H9 (cell line): ENCODE data around the gene PSMD6. TPM values are rescaled to one million over a fixed set of nuclear protein-coding genes. Genes with fewer than 3 reads are reported as not detected.

Experiments used
- DNase-seq: peaks from one replicate; pipeline ENCODE4 v3.0.0-alpha.2; 2017
- H2AFZ ChIP-seq: one replicate; pipeline ENCODE4 v1.6.1; 2013; ENCODE audit warnings: mild to moderate bottlenecking, low read length, control low read depth, moderate library complexity
- H2AK5ac ChIP-seq: 2 replicates; pipeline ENCODE4 v1.6.1; 2013; ENCODE audit warnings: low read length, control low read depth, mixed read lengths; ENCODE audit not compliant: insufficient read length
- H2BK120ac ChIP-seq: one replicate; pipeline ENCODE4 v1.6.1; 2013; ENCODE audit warnings: low read depth, mild to moderate bottlenecking, low read length, control low read depth, inconsistent platforms; ENCODE audit not compliant: poor library complexity, severe bottlenecking
- H2BK12ac ChIP-seq: 2 replicates; pipeline ENCODE4 v1.6.1; 2013; ENCODE audit warnings: low read length, control low read depth, mixed read lengths, low read depth; ENCODE audit not compliant: insufficient read length
- H2BK15ac ChIP-seq: 2 replicates; pipeline ENCODE4 v1.6.1; 2013; ENCODE audit warnings: low read depth, low read length, control low read depth
- H2BK20ac ChIP-seq: one replicate; pipeline ENCODE4 v1.6.1; 2013; ENCODE audit warnings: low read depth, mild to moderate bottlenecking, low read length, control low read depth, inconsistent platforms; ENCODE audit not compliant: poor library complexity, severe bottlenecking
- H2BK5ac ChIP-seq: 2 replicates; pipeline ENCODE4 v1.6.1; 2013; ENCODE audit warnings: low read length, control low read depth, mixed read lengths; ENCODE audit not compliant: insufficient read length
- H3K14ac ChIP-seq: 2 replicates; pipeline ENCODE4 v1.6.1; 2013; ENCODE audit warnings: low read length, control low read depth; ENCODE audit not compliant: insufficient read depth
- H3K18ac ChIP-seq: 2 replicates; pipeline ENCODE4 v1.6.1; 2013; ENCODE audit warnings: low read depth, mild to moderate bottlenecking, mixed read lengths, low read length, control low read depth; ENCODE audit not compliant: insufficient read length
- H3K23ac ChIP-seq: 2 replicates; pipeline ENCODE4 v1.6.1; 2013; ENCODE audit warnings: low read length, control low read depth, mixed read lengths, low read depth; ENCODE audit not compliant: insufficient read length
- H3K23me2 ChIP-seq: 2 replicates; pipeline ENCODE4 v1.6.1; 2013; ENCODE audit warnings: low read depth, mild to moderate bottlenecking, mixed read lengths, low read length, control low read depth; ENCODE audit not compliant: insufficient read length, poor library complexity, severe bottlenecking
- H3K27ac ChIP-seq: 2 replicates; pipeline ENCODE4 v1.5.1; 2013; ENCODE audit warnings: low read length, control low read depth, mixed read lengths, low read depth; ENCODE audit not compliant: insufficient read length
- H3K27me3 ChIP-seq: 2 replicates; pipeline ENCODE4 v1.6.1; 2013; ENCODE audit warnings: low read length, control low read depth, inconsistent platforms; ENCODE audit not compliant: insufficient read depth
- H3K4ac ChIP-seq: 2 replicates; pipeline ENCODE4 v1.6.1; 2013; ENCODE audit warnings: low read depth, mild to moderate bottlenecking, control low read depth, inconsistent platforms, low read length, moderate library complexity
- H3K4me1 ChIP-seq: 2 replicates; pipeline ENCODE4 v1.6.1; 2013; ENCODE audit warnings: low read length, control low read depth, inconsistent platforms; ENCODE audit not compliant: insufficient read depth
- H3K4me2 ChIP-seq: 2 replicates; pipeline ENCODE4 v1.6.1; 2013; ENCODE audit warnings: low read length, control low read depth, mixed read lengths; ENCODE audit not compliant: insufficient read length, insufficient read depth
- H3K56ac ChIP-seq: 2 replicates; pipeline ENCODE4 v1.6.1; 2013; ENCODE audit warnings: low read depth, mild to moderate bottlenecking, mixed read lengths, low read length, control low read depth; ENCODE audit not compliant: insufficient read length
- H3K79me1 ChIP-seq: 2 replicates; pipeline ENCODE4 v1.6.1; 2013; ENCODE audit warnings: low read depth, mild to moderate bottlenecking, moderate library complexity, low read length, control low read depth, inconsistent platforms; ENCODE audit not compliant: insufficient read depth, poor library complexity, severe bottlenecking
- H3K79me2 ChIP-seq: 2 replicates; pipeline ENCODE4 v1.6.1; 2013; ENCODE audit warnings: low read length, control low read depth, inconsistent platforms; ENCODE audit not compliant: insufficient read depth
- H3K9ac ChIP-seq: 2 replicates; pipeline ENCODE4 v1.6.1; 2013; ENCODE audit warnings: low read length, control low read depth, mixed read lengths; ENCODE audit not compliant: insufficient read length; ENCODE audit errors: extremely low read depth
- H3K9me3 ChIP-seq: one replicate; pipeline ENCODE4 v1.6.1; 2013; ENCODE audit warnings: low read depth, low read length, inconsistent platforms; ENCODE audit not compliant: control insufficient read depth
- H3T11ph ChIP-seq: one replicate; pipeline ENCODE4 v1.6.1; 2013; ENCODE audit warnings: mild to moderate bottlenecking, low read length, control low read depth, inconsistent platforms
- H4K20me1 ChIP-seq: one replicate; pipeline ENCODE4 v1.6.1; 2013; ENCODE audit not compliant: control insufficient read depth, insufficient read length, insufficient read depth
- H4K5ac ChIP-seq: 2 replicates; pipeline ENCODE4 v1.6.1; 2013; ENCODE audit warnings: low read depth, mild to moderate bottlenecking, mixed read lengths, low read length, control low read depth; ENCODE audit not compliant: insufficient read length
- H4K8ac ChIP-seq: replicated peaks from 2 replicates; pipeline ENCODE4 v1.6.1; 2013; ENCODE audit warnings: low read length, control low read depth, mixed read lengths, low read depth; ENCODE audit not compliant: insufficient read length
- H4K91ac ChIP-seq: 2 replicates; pipeline ENCODE4 v1.6.1; 2013; ENCODE audit warnings: low read depth, mild to moderate bottlenecking, moderate library complexity, mixed read lengths, low read length, control low read depth; ENCODE audit not compliant: insufficient read length
- H3K27ac Mint-ChIP-seq, 3 experiments: 2 replicates in 2 of 3; 3 replicates in 1 of 3; pipeline ENCODE4 v1.8.0; 2020 to 2021; ENCODE audit warnings: mixed read lengths in 3 of 3, mild to moderate bottlenecking in 1 of 3, moderate library complexity in 1 of 3
- H3K27me3 Mint-ChIP-seq: 2 replicates; pipeline ENCODE4 v1.8.0; 2021; ENCODE audit warnings: low read depth, mild to moderate bottlenecking, moderate library complexity, mixed read lengths
- H3K36me3 Mint-ChIP-seq, 3 experiments: 2 replicates in 2 of 3; 3 replicates in 1 of 3; pipeline ENCODE4 v1.8.0; 2020 to 2021; ENCODE audit warnings: low read depth in 3 of 3, mixed read lengths in 3 of 3; ENCODE audit not compliant: insufficient read depth in 1 of 3
- H3K4me1 Mint-ChIP-seq, 2 experiments: 2 replicates each; pipeline ENCODE4 v1.8.0; 2020; ENCODE audit warnings: mixed read lengths in 2 of 2
- H3K4me3 Mint-ChIP-seq, 2 experiments: 2 replicates in 1 of 2; 3 replicates in 1 of 2; pipeline ENCODE4 v1.8.0; 2020 to 2021; ENCODE audit warnings: mild to moderate bottlenecking in 2 of 2, mixed read lengths in 2 of 2, moderate library complexity in 1 of 2
- H3K9me3 Mint-ChIP-seq, 2 experiments: 2 replicates in 1 of 2; 3 replicates in 1 of 2; pipeline ENCODE4 v1.8.0; 2020; ENCODE audit warnings: mild to moderate bottlenecking in 2 of 2, mixed read lengths in 2 of 2, moderate library complexity in 1 of 2
- WGBS: extraction: QIAGEN DNeasy Blood & Tissue Kit; methylation state at CpG from one replicate; pipeline ENCODE4 v1.1.7; 2013; ENCODE audit warnings: missing lambda C conversion rate, low lambda C conversion rate, mixed read lengths; ENCODE audit not compliant: insufficient read length; ENCODE audit errors: extremely low coverage; 5-methylcytosine and 5-hydroxymethylcytosine counted together
- total RNA-seq: library from RNA; stranded (reverse); gene quantifications from 2 replicates; pipeline ENCODE4 v1.2.1, GENCODE V29; 2021
- TF ChIP-seq, protein P1 (sequence below): fragments of 200-600 bp; sonication (generic); conservative IDR thresholded peaks from 3 replicates; pipeline ENCODE4 v1.8.0; 2021; ENCODE audit warnings: antibody characterized with exemption, mild to moderate bottlenecking

PSMD6 gene
- total RNA-seq, 1 experiment from 2014 or later = 112 TPM

DNA sequence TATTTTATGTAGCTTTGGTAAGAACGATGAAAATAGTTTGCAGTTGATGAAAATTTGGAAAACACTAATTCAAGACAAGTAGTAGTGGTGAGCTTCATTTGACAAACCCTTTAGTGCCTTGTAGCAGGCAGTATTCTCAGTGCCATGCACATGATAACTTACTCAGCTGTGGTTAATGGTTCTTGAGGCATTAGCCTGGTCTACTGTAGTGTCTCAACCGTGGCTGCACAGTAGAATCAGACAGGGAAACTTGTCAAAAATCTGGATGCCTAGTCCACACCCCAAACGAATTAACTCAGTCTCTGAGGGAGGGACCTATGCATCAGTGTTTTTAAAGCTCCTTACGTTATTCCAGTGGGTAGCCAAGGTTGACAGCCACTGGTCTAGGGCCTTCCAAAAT is 45.4 kb downstream of the PSMD6 start:
- Histone ChIP-seq H2BK15ac (no peak overlapping the region), H3K27me3 (no peaks in the 10 kb centered on the region), H3K27ac (no peak overlapping the region), H3K18ac (no peak overlapping the region), H2AFZ (no peak overlapping the region), H2BK12ac (no peak overlapping the region), H3K9me3 (no peaks in the 10 kb centered on the region), H3K56ac (no peak overlapping the region), H4K8ac (no peak overlapping the region), H4K20me1 (no peaks in the 10 kb centered on the region), H3K79me2 (no peaks in the 10 kb centered on the region), H4K5ac (no peak overlapping the region), H3T11ph (no peak overlapping the region), H2BK5ac (no peak overlapping the region), H3K23ac (no peak overlapping the region), H2AK5ac (no peak overlapping the region), H3K4me2 (no peak overlapping the region), H3K4ac (no peak overlapping the region), H3K9ac (no peak overlapping the region), H3K14ac (no peak overlapping the region), H4K91ac (no peak overlapping the region), H3K4me1 (no peaks in the 10 kb centered on the region), H2BK120ac (no peak overlapping the region), H3K23me2 (no peaks in the 10 kb centered on the region), H3K79me1 (peaks cover 2% of the 10 kb centered on the region), H2BK20ac (no peak overlapping the region)
- Mint-ChIP-seq H3K4me1 (peaks cover 4 to 14% of the 10 kb centered on the region in 2 experiments), H3K36me3 (peaks cover 1 to 13% (median 10%) of the 10 kb centered on the region in 3 experiments; a peak in 6 of 7 replicates), H3K9me3 (no peaks in the 10 kb centered on the region), H3K27me3 (no peaks in the 10 kb centered on the region), H3K27ac (no peak overlapping the region), H3K4me3 (no peak overlapping the region)
- TF ChIP-seq, protein P1, sequence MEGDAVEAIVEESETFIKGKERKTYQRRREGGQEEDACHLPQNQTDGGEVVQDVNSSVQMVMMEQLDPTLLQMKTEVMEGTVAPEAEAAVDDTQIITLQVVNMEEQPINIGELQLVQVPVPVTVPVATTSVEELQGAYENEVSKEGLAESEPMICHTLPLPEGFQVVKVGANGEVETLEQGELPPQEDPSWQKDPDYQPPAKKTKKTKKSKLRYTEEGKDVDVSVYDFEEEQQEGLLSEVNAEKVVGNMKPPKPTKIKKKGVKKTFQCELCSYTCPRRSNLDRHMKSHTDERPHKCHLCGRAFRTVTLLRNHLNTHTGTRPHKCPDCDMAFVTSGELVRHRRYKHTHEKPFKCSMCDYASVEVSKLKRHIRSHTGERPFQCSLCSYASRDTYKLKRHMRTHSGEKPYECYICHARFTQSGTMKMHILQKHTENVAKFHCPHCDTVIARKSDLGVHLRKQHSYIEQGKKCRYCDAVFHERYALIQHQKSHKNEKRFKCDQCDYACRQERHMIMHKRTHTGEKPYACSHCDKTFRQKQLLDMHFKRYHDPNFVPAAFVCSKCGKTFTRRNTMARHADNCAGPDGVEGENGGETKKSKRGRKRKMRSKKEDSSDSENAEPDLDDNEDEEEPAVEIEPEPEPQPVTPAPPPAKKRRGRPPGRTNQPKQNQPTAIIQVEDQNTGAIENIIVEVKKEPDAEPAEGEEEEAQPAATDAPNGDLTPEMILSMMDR = no peak
- no peak for DNase-seq
- 100% methylated on average over 1 of the region's 4 CpGs for WGBS
